GM12864 (cell line): ENCODE results near the gene CXCL6.

Experiments
- DNase-seq: peaks from one replicate; pipeline ENCODE4 v3.0.0-alpha.2; 2011; ENCODE audit warnings: low read depth
- H3K4me3 ChIP-seq: 2 replicates; pipeline ENCODE4 v1.5.1; 2011; ENCODE audit warnings: mild to moderate bottlenecking, low read depth, low read length, control low read depth
- CTCF ChIP-seq: IDR thresholded peaks from 2 replicates; pipeline ENCODE4 v1.5.1; 2011; ENCODE audit warnings: low read depth, mild to moderate bottlenecking, moderate library complexity, low read length, control low read depth, inconsistent platforms; ENCODE audit errors: missing control alignments

CXCL6 gene

GRCh38 chr4:73870768-73871167, 34.3 kb downstream of the CXCL6 start:
- no peak for TF ChIP-seq CTCF
- DNase-seq = no peak
- H3K4me3 ChIP-seq = no peak overlapping the region

GRCh38 chr4:73871511-73872310, 35.2 kb downstream of the CXCL6 start:
- no peak for DNase-seq
- no peak for TF ChIP-seq CTCF
- H3K4me3 ChIP-seq = no peak overlapping the region

GRCh38 chr4:73872316-73873108, 36.0 kb downstream of the CXCL6 start:
- no peak overlapping the region for H3K4me3 ChIP-seq
- DNase-seq = no peak
- TF ChIP-seq CTCF = no peak

- TF ChIP-seq CTCF = no peak
- no peak overlapping the region for H3K4me3 ChIP-seq
- no peak for DNase-seq
Measured at GRCh38 chr4:73874386-73874785, 37.9 kb downstream of the CXCL6 start.

GRCh38 chr4:73875401-73875800, 38.9 kb downstream of the CXCL6 start:
- DNase-seq = no peak
- H3K4me3 ChIP-seq = no peak overlapping the region
- TF ChIP-seq CTCF = no peak

- TF ChIP-seq CTCF = no peak
- no peak overlapping the region for H3K4me3 ChIP-seq
- no peak for DNase-seq
Measured at GRCh38 chr4:73883306-73883705, 46.8 kb downstream of the CXCL6 start.
